GM13977 (cell line): ENCODE data around the gene MYO1F.

Experiments
- DNase-seq: peaks from one replicate; pipeline ENCODE4 v3.0.0; 2012; ENCODE audit warnings: low spot score
- CTCF ChIP-seq: IDR thresholded peaks from 2 replicates; pipeline ENCODE4 v1.5.1; 2012; ENCODE audit warnings: mild to moderate bottlenecking, control low read depth; ENCODE audit not compliant: insufficient read depth; ENCODE audit errors: extremely low read depth, missing control alignments
- in situ Hi-C: fragments of 300-500 bp; cut with MboI; formaldehyde crosslinking; loops from one replicate; pipeline ENCODE4 v1.12.0; 2022; ENCODE audit warnings: low sequenced_read_pairs, low pct_unique_long_range_greater_than_20kb, mixed read lengths, inconsistent platforms; ENCODE audit not compliant: unreplicated experiment

The MYO1F gene

GRCh38 chr19:8601796-8602195 lies 24.6 kb upstream of the MYO1F start:
- in situ Hi-C loops: no loop called here
- TF ChIP-seq CTCF: no peak
- no peak for DNase-seq

GRCh38 chr19:8600816-8601215 lies 23.6 kb upstream of the MYO1F start:
- DNase-seq: no peak
- in situ Hi-C loops: no loop called here
- TF ChIP-seq CTCF: no peak

- no peak for TF ChIP-seq CTCF
- in situ Hi-C loops: no loop called here
- DNase-seq: no peak
These were observed 22.8 kb upstream of the MYO1F start for GRCh38 chr19:8600064-8600463.

GRCh38 chr19:8596168-8596567 lies 18.9 kb upstream of the MYO1F start:
- TF ChIP-seq CTCF: no peak
- in situ Hi-C loops: no loop called here
- DNase-seq: no peak

- in situ Hi-C loops: no loop called here
- no peak for TF ChIP-seq CTCF
- DNase-seq: no peak
These were observed 18.4 kb upstream of the MYO1F start for GRCh38 chr19:8595651-8596050.

GRCh38 chr19:8593931-8594330 lies 16.7 kb upstream of the MYO1F start:
- TF ChIP-seq CTCF: no peak
- no peak for DNase-seq
- in situ Hi-C loops: no loop called here

- TF ChIP-seq CTCF: no peak
- DNase-seq: no peak
- in situ Hi-C loops: no loop called here
These were observed 15.2 kb upstream of the MYO1F start for GRCh38 chr19:8592231-8593009.
